ENCODE data around the gene FARSB. TPM values are rescaled to one million over a fixed set of nuclear protein-coding genes. Genes with fewer than 3 reads are reported as not detected.

Gene FARSB
- total RNA-seq, 1 experiment from 2014 or later: 67.6 TPM

DNA sequence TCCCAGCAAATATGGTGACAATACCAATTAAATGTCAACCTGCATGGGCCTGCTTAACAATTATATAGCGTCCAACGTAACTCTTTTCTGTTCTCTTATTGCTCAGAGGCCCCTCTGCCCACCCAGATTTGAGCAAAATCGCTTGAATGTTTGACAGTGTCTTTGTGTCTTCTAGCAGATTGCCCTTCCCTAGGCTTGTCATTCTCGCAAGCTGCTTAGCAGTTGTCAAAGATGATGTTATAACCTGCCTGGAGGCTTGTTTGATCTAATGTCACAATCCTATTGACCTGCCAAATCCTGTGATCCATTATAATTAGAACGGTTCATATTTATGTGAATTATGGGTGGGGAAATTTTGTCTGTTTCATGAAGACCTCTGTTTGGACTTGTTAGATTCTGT, 108.8 kb downstream of the FARSB start:
- no TSS peak for BruUV-seq (replicated peaks)
- intact Hi-C loops (cut with micrococcal nuclease; ENCODE audit: unreplicated experiment): no loop called here
- peaks cover 6% of the 10 kb centered on the region for H3K36me3 Mint-ChIP-seq (ENCODE audit: insufficient read depth, unreplicated experiment)
- TF ChIP-seq, protein P1, sequence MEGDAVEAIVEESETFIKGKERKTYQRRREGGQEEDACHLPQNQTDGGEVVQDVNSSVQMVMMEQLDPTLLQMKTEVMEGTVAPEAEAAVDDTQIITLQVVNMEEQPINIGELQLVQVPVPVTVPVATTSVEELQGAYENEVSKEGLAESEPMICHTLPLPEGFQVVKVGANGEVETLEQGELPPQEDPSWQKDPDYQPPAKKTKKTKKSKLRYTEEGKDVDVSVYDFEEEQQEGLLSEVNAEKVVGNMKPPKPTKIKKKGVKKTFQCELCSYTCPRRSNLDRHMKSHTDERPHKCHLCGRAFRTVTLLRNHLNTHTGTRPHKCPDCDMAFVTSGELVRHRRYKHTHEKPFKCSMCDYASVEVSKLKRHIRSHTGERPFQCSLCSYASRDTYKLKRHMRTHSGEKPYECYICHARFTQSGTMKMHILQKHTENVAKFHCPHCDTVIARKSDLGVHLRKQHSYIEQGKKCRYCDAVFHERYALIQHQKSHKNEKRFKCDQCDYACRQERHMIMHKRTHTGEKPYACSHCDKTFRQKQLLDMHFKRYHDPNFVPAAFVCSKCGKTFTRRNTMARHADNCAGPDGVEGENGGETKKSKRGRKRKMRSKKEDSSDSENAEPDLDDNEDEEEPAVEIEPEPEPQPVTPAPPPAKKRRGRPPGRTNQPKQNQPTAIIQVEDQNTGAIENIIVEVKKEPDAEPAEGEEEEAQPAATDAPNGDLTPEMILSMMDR (IDR thresholded peaks at IDR 0.05; ENCODE audit: unreplicated experiment): no peak
- no peak overlapping the region for H3K4me3 Mint-ChIP-seq (ENCODE audit: low read depth, unreplicated experiment)
- DNase-seq: no peak
- CTCF ChIA-PET: interaction anchor here (0.6 kb wide), 1 partner anchor 229 kb away, joined by 3 read pairs; no protein-coding TSS in a partner anchor
- no peak overlapping the region for H3K27ac Mint-ChIP-seq (ENCODE audit: unreplicated experiment)
- H3K9me3 Mint-ChIP-seq (ENCODE audit: low read depth, unreplicated experiment): no peaks in the 10 kb centered on the region
- H3K4me1 Mint-ChIP-seq (ENCODE audit: low read depth, unreplicated experiment): peaks cover 11% of the 10 kb centered on the region
- no peaks in the 10 kb centered on the region for H3K27me3 Mint-ChIP-seq (ENCODE audit: unreplicated experiment)

DNA sequence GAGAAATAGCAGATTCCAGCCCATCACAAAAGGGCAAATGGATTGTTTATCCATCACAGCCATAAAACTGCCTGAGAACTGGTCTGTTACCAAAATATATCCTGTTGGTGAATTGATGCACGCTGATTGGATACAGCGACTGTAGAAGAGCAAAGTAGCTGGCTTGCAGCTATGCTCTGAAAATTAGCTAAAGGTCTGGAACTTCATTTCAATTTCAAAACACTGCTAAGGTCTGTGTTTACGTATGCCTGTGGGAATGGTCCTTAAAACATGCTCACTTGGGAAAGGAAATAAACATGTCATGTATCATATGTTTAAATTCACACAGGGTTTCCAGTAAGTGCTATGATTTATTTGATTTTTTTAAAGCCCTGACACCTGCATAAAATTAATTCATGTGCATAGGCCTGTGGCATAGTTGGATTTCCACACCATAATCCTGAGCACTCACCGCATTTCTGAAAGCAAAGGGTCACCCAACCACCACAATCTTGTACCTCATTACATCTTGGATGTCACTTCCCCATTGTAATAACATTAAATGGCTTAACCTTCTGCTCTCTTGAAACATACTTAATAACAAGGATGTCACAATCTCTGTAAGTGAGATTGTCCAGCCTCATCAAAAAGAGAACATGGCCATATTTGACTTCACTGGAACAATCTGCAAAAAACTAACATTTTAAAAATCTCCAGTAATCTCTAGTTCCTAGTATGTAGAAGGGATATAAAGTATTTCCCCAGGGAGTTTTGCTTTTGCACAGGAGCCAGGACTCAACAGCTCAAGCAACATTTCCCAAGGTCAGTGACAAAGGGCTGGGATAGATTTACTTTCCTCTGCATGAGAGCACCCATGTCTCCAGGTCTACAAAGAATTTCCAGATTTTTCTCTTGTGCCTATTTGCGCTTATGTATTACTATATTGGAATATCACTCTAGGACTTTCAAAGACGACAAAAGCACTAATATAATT, 109.8 kb downstream of the FARSB start:
- no peak overlapping the region for H3K4me3 Mint-ChIP-seq (ENCODE audit: low read depth, unreplicated experiment)
- intact Hi-C loops (cut with micrococcal nuclease; ENCODE audit: unreplicated experiment): no loop called here
- H3K27me3 Mint-ChIP-seq (ENCODE audit: unreplicated experiment): no peaks in the 10 kb centered on the region
- no peak for DNase-seq
- TF ChIP-seq, protein P1 (IDR thresholded peaks at IDR 0.05; ENCODE audit: unreplicated experiment): no peak
- no peak overlapping the region for H3K27ac Mint-ChIP-seq (ENCODE audit: unreplicated experiment)
- peaks cover 6% of the 10 kb centered on the region for H3K36me3 Mint-ChIP-seq (ENCODE audit: insufficient read depth, unreplicated experiment)
- CTCF ChIA-PET: interaction anchor here (0.6 kb wide), 2 partner anchors 228 to 1102 kb away, joined by 3 to 15 read pairs; no protein-coding TSS in a partner anchor
- H3K4me1 Mint-ChIP-seq (ENCODE audit: low read depth, unreplicated experiment): peaks cover 11% of the 10 kb centered on the region
- no peaks in the 10 kb centered on the region for H3K9me3 Mint-ChIP-seq (ENCODE audit: low read depth, unreplicated experiment)
- BruUV-seq (replicated peaks): no TSS peak

DNA sequence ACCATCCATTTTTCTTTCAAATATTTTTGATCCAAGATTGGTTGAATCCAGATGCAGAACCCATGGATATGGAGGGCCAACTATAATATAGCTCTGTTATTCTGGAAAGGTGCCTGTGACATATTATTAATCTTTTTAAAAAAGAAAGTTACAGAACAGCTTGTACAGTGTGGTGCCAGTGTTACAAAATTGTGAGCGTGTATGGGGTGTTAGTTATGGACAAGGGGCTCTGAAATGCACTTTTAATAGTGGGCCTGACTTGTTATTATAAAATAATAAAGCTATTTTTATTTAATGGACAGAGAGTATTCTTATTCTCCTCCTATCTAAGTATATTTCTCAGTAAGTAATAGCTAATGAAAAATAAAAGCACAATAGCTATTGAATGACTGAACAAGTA, 111.2 kb downstream of the FARSB start:
- no peaks in the 10 kb centered on the region for H3K27me3 Mint-ChIP-seq (ENCODE audit: unreplicated experiment)
- no peak overlapping the region for H3K4me3 Mint-ChIP-seq (ENCODE audit: low read depth, unreplicated experiment)
- BruUV-seq (replicated peaks): no TSS peak
- H3K9me3 Mint-ChIP-seq (ENCODE audit: low read depth, unreplicated experiment): no peaks in the 10 kb centered on the region
- no peak for DNase-seq
- intact Hi-C loops (cut with micrococcal nuclease; ENCODE audit: unreplicated experiment): no loop called here
- H3K27ac Mint-ChIP-seq (ENCODE audit: unreplicated experiment): no peak overlapping the region
- TF ChIP-seq, protein P1 (IDR thresholded peaks at IDR 0.05; ENCODE audit: unreplicated experiment): no peak
- H3K4me1 Mint-ChIP-seq (ENCODE audit: low read depth, unreplicated experiment): peaks cover 11% of the 10 kb centered on the region
- peaks cover 6% of the 10 kb centered on the region for H3K36me3 Mint-ChIP-seq (ENCODE audit: insufficient read depth, unreplicated experiment)
- CTCF ChIA-PET: interaction anchor here (0.7 kb wide), 2 partner anchors 126 to 208 kb away, joined by 3 to 5 read pairs; no protein-coding TSS in a partner anchor

DNA sequence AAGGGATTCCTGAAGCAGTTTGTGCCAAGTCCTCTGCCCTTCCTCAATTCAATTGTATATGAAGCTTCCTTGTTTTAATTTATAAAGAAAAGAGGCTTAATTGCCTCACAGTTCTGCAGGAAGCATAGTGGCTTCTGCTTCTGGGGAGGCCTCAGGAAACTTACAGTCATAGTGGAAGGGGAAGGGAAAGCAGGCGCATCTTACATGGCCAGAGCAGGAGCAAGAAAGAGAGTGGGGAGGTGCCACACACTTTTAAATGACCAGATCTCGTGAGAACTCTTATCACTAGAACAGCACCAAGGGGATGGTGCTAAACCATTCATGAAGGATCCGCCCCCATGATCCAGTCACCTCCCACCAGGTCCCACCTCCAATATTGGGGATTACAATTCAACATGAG, 117.4 kb downstream of the FARSB start:
- DNase-seq: no peak
- no peak overlapping the region for H3K27ac Mint-ChIP-seq (ENCODE audit: unreplicated experiment)
- intact Hi-C loops (cut with micrococcal nuclease; ENCODE audit: unreplicated experiment): no loop called here
- peaks cover 6% of the 10 kb centered on the region for H3K36me3 Mint-ChIP-seq (ENCODE audit: insufficient read depth, unreplicated experiment)
- H3K4me1 Mint-ChIP-seq (ENCODE audit: low read depth, unreplicated experiment): no peaks in the 10 kb centered on the region
- CTCF ChIA-PET: no interaction called here
- H3K4me3 Mint-ChIP-seq (ENCODE audit: low read depth, unreplicated experiment): no peak overlapping the region
- no peaks in the 10 kb centered on the region for H3K27me3 Mint-ChIP-seq (ENCODE audit: unreplicated experiment)
- TF ChIP-seq, protein P1 (IDR thresholded peaks at IDR 0.05; ENCODE audit: unreplicated experiment): no peak
- no TSS peak for BruUV-seq (replicated peaks)
- H3K9me3 Mint-ChIP-seq (ENCODE audit: low read depth, unreplicated experiment): no peaks in the 10 kb centered on the region
